Natural killer cell (primary cell): ENCODE measurements around the gene SRL. TPM values are rescaled to one million over a fixed set of nuclear protein-coding genes. Genes with fewer than 3 reads are reported as not detected.

Experiments
- ATAC-seq, 3 donors: fragments of 150-1000 bp in 2 of 3; fragments of 200-7000 bp in 1 of 3; cut with Tn5 transposase; 1 replicate in 1 of 3; 2 replicates in 2 of 3; pipeline ENCODE4 v1.10.0; 2021; ENCODE audit warnings: mild to moderate bottlenecking in 2 of 3, moderate library complexity in 2 of 3
- DNase-seq, 2 donors: peaks; one replicate each; pipeline versions ENCODE4 v3.0.0 to v3.0.0-alpha.2; 2013 to 2021; ENCODE audit warnings: mixed read lengths in 1 of 2
- H3K27ac ChIP-seq: one replicate; pipeline ENCODE4 v1.5.1; 2013; ENCODE audit warnings: mild to moderate bottlenecking, low read length
- H3K27me3 ChIP-seq: one replicate; pipeline ENCODE4 v1.6.1; 2013; ENCODE audit warnings: low read length; ENCODE audit not compliant: control insufficient read depth, insufficient read depth
- H3K36me3 ChIP-seq: one replicate; pipeline ENCODE4 v1.6.1; 2013; ENCODE audit warnings: low read length; ENCODE audit not compliant: control insufficient read depth, insufficient read depth
- H3K4me1 ChIP-seq: one replicate; pipeline ENCODE4 v1.6.1; 2013; ENCODE audit warnings: low read length; ENCODE audit not compliant: control insufficient read depth, insufficient read depth
- H3K4me3 ChIP-seq: one replicate; pipeline ENCODE4 v1.5.1; 2013; ENCODE audit warnings: low read length
- H3K9me3 ChIP-seq: one replicate; pipeline ENCODE4 v1.6.1; 2013; ENCODE audit warnings: low read length; ENCODE audit not compliant: control insufficient read depth, insufficient read depth
- H3K27ac Mint-ChIP-seq, 2 donors: one replicate each; pipeline ENCODE4 v1.8.0; 2022; ENCODE audit warnings: mild to moderate bottlenecking in 2 of 2, mixed read lengths in 2 of 2, moderate library complexity in 1 of 2
- H3K27me3 Mint-ChIP-seq, 2 donors: one replicate each; pipeline ENCODE4 v1.8.0; 2022; ENCODE audit warnings: low read depth in 2 of 2, mixed read lengths in 2 of 2
- H3K36me3 Mint-ChIP-seq: one replicate; pipeline ENCODE4 v1.8.0; 2022; ENCODE audit warnings: mixed read lengths
- H3K4me1 Mint-ChIP-seq, 2 donors: one replicate each; pipeline ENCODE4 v1.8.0; 2022; ENCODE audit warnings: mixed read lengths in 2 of 2
- H3K4me3 Mint-ChIP-seq: one replicate; pipeline ENCODE4 v1.8.0; 2022; ENCODE audit warnings: mild to moderate bottlenecking, moderate library complexity, mixed read lengths
- H3K9me3 Mint-ChIP-seq, 2 donors: one replicate each; pipeline ENCODE4 v1.8.0; 2022; ENCODE audit warnings: mixed read lengths in 2 of 2
- WGBS: methylation state at CpG from one replicate; pipeline ENCODE4 v1.1.7; 2013; ENCODE audit warnings: missing lambda C conversion rate; ENCODE audit not compliant: insufficient coverage; 5-methylcytosine and 5-hydroxymethylcytosine counted together
- intact Hi-C: fragments of 100-400 bp; cut with micrococcal nuclease; formaldehyde crosslinking; loops from one replicate; pipeline ENCODE4 v1.14.2; 2022
- total RNA-seq, 4 donors: library from RNA; stranded (reverse); fragments of 120-200 nt in 1 of 4; gene quantifications; one replicate each; pipeline versions ENCODE4 v1.2.3 to v1.2.4, GENCODE V29; 2013 to 2022
- TF ChIP-seq, protein P1 (sequence below): fragments of 200-600 bp; IDR thresholded peaks from one replicate; pipeline ENCODE4 v1.8.0; 2022; ENCODE audit warnings: antibody characterized with exemption

SRL gene
- total RNA-seq, 3 donors from 2014 or later (not counting 1 experiment from before 2014, with no cell fraction given): not detected

GRCh38 chr16:4190712-4191333 is 51.1 kb downstream of the SRL start:
- Histone ChIP-seq H3K4me3 (no peak overlapping the region), H3K9me3 (no peaks in the 10 kb centered on the region), H3K4me1 (no peaks in the 10 kb centered on the region), H3K36me3 (no peaks in the 10 kb centered on the region), H3K27me3 (no peaks in the 10 kb centered on the region), H3K27ac (no peak overlapping the region)
- Mint-ChIP-seq H3K27ac (no peak overlapping the region), H3K27me3 (peaks cover 0 to 7% of the 10 kb centered on the region in 2 donors), H3K4me1 (no peaks in the 10 kb centered on the region), H3K4me3 (no peak overlapping the region), H3K9me3 (no peaks in the 10 kb centered on the region), H3K36me3 (no peaks in the 10 kb centered on the region)
- 74% methylated on average over 13 of the region's 13 CpGs for WGBS
- DNase-seq: no peak
- intact Hi-C loops: no loop called here
- no peak for ATAC-seq
- TF ChIP-seq, protein P1, sequence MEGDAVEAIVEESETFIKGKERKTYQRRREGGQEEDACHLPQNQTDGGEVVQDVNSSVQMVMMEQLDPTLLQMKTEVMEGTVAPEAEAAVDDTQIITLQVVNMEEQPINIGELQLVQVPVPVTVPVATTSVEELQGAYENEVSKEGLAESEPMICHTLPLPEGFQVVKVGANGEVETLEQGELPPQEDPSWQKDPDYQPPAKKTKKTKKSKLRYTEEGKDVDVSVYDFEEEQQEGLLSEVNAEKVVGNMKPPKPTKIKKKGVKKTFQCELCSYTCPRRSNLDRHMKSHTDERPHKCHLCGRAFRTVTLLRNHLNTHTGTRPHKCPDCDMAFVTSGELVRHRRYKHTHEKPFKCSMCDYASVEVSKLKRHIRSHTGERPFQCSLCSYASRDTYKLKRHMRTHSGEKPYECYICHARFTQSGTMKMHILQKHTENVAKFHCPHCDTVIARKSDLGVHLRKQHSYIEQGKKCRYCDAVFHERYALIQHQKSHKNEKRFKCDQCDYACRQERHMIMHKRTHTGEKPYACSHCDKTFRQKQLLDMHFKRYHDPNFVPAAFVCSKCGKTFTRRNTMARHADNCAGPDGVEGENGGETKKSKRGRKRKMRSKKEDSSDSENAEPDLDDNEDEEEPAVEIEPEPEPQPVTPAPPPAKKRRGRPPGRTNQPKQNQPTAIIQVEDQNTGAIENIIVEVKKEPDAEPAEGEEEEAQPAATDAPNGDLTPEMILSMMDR: no peak

GRCh38 chr16:4190086-4190485 is 51.8 kb downstream of the SRL start:
- Histone ChIP-seq H3K9me3 (no peaks in the 10 kb centered on the region), H3K4me1 (no peaks in the 10 kb centered on the region), H3K36me3 (no peaks in the 10 kb centered on the region), H3K27ac (no peak overlapping the region), H3K27me3 (no peaks in the 10 kb centered on the region), H3K4me3 (no peak overlapping the region)
- intact Hi-C loops: no loop called here
- Mint-ChIP-seq H3K36me3 (no peaks in the 10 kb centered on the region), H3K4me3 (no peak overlapping the region), H3K27ac (no peak overlapping the region), H3K4me1 (no peaks in the 10 kb centered on the region), H3K9me3 (no peaks in the 10 kb centered on the region), H3K27me3 (peaks cover 0 to 7% of the 10 kb centered on the region in 2 donors)
- DNase-seq: no peak
- TF ChIP-seq, protein P1: no peak
- WGBS: 82% methylated on average over 9 of the region's 9 CpGs
- ATAC-seq: no peak

GRCh38 chr16:4184038-4184702 is 57.7 kb downstream of the SRL start:
- Mint-ChIP-seq H3K27ac (peak overlapping the region; percentile 79 to 83), H3K36me3 (no peaks in the 10 kb centered on the region), H3K27me3 (peaks cover 0 to 5% of the 10 kb centered on the region in 2 donors), H3K4me1 (peaks cover 6 to 14% of the 10 kb centered on the region in 2 donors), H3K9me3 (no peaks in the 10 kb centered on the region), H3K4me3 (peak overlapping the region; percentile 85)
- intact Hi-C loops: no loop called here
- H3K4me3 ChIP-seq: peak overlapping the region; percentile 41
- H3K4me1 ChIP-seq: peaks cover 15% of the 10 kb centered on the region
- 26% methylated on average over 59 of the region's 59 CpGs for WGBS
- H3K27me3 ChIP-seq: no peaks in the 10 kb centered on the region
- DNase-seq: no peak
- H3K36me3 ChIP-seq: no peaks in the 10 kb centered on the region
- H3K9me3 ChIP-seq: no peaks in the 10 kb centered on the region
- H3K27ac ChIP-seq: no peak overlapping the region
- TF ChIP-seq, protein P1: no peak
- no peak for ATAC-seq
